ENCODE measurements around the gene STXBP5.
"Not testable (repeated sequence)": the region's sequence is repeated elsewhere in the genome, so short reads cannot be mapped to it uniquely, and the experiment has no call there.

STXBP5 gene

GRCh38 chr6:147246853-147247635 lies 42.8 kb downstream of the STXBP5 start:
- DNase-seq (ENCODE audit: low spot score): no peak

GRCh38 chr6:147248859-147249258 lies 44.6 kb downstream of the STXBP5 start:
- DNase-seq (ENCODE audit: low spot score): no peak

GRCh38 chr6:147251072-147251471 lies 46.9 kb downstream of the STXBP5 start:
- no peak for DNase-seq (ENCODE audit: low spot score)

- not testable (repeated sequence) for DNase-seq (ENCODE audit: low spot score)
Observed at GRCh38 chr6:147254929-147255473, 50.8 kb downstream of the STXBP5 start.

- no peak for DNase-seq (ENCODE audit: low spot score)
Observed at GRCh38 chr6:147255948-147256674, 51.9 kb downstream of the STXBP5 start.

GRCh38 chr6:147257760-147258159 lies 53.5 kb downstream of the STXBP5 start:
- no peak for DNase-seq (ENCODE audit: low spot score)

GRCh38 chr6:147260091-147260490 lies 55.9 kb downstream of the STXBP5 start:
- DNase-seq (ENCODE audit: low spot score): no peak

GRCh38 chr6:147262946-147263345 lies 58.7 kb downstream of the STXBP5 start:
- DNase-seq (ENCODE audit: low spot score): no peak

GRCh38 chr6:147266821-147267220 lies 62.6 kb downstream of the STXBP5 start:
- no peak for DNase-seq (ENCODE audit: low spot score)

GRCh38 chr6:147267658-147268057 lies 63.4 kb downstream of the STXBP5 start:
- no peak for DNase-seq (ENCODE audit: low spot score)

- no peak for DNase-seq (ENCODE audit: low spot score)
Observed at GRCh38 chr6:147268254-147268653, 64.0 kb downstream of the STXBP5 start.

GRCh38 chr6:147274012-147274411 lies 69.8 kb downstream of the STXBP5 start:
- no peak for DNase-seq (ENCODE audit: low spot score)

GRCh38 chr6:147274776-147275175 lies 70.6 kb downstream of the STXBP5 start:
- DNase-seq (ENCODE audit: low spot score): no peak

- DNase-seq (ENCODE audit: low spot score): no peak
Observed at GRCh38 chr6:147278891-147279290, 74.7 kb downstream of the STXBP5 start.

GRCh38 chr6:147279427-147279826 lies 75.2 kb downstream of the STXBP5 start:
- DNase-seq (ENCODE audit: low spot score): no peak

GRCh38 chr6:147281895-147282565 lies 77.8 kb downstream of the STXBP5 start:
- DNase-seq (ENCODE audit: low spot score): no peak

- no peak for DNase-seq (ENCODE audit: low spot score)
Observed at GRCh38 chr6:147282566-147282959, 78.3 kb downstream of the STXBP5 start.

- DNase-seq (ENCODE audit: low spot score): no peak
Observed at GRCh38 chr6:147283460-147283859, 79.2 kb downstream of the STXBP5 start.

GRCh38 chr6:147285087-147285855 lies 81.1 kb downstream of the STXBP5 start:
- DNase-seq (ENCODE audit: low spot score): no peak

- DNase-seq (ENCODE audit: low spot score): no peak
Observed at GRCh38 chr6:147287869-147288271, 83.7 kb downstream of the STXBP5 start.

GRCh38 chr6:147297124-147297523 lies 92.9 kb downstream of the STXBP5 start:
- DNase-seq (ENCODE audit: low spot score): no peak

Data from ecto neural progenitor cell (in vitro differentiated cells).